Type B pancreatic cell (in vitro differentiated cells): ENCODE data around the gene IDH3A. TPM values are rescaled to one million over a fixed set of nuclear protein-coding genes. Genes with fewer than 3 reads are reported as not detected.

Experiments used
- DNase-seq: peaks from one replicate; pipeline ENCODE4 v3.0.0; 2021; ENCODE audit warnings: mixed read lengths; ENCODE audit not compliant: unreplicated experiment; ENCODE audit errors: extremely low spot score
- H3K27ac Mint-ChIP-seq: 2 replicates; pipeline ENCODE4 v1.8.0; 2021; ENCODE audit warnings: mild to moderate bottlenecking, mixed read lengths
- H3K27me3 Mint-ChIP-seq: 2 replicates; pipeline ENCODE4 v1.8.0; 2021; ENCODE audit warnings: mixed read lengths
- H3K36me3 Mint-ChIP-seq: 2 replicates; pipeline ENCODE4 v1.8.0; 2021; ENCODE audit warnings: mixed read lengths
- H3K4me1 Mint-ChIP-seq: one replicate; pipeline ENCODE4 v1.8.0; 2021; ENCODE audit warnings: mixed read lengths; ENCODE audit not compliant: unreplicated experiment
- H3K4me3 Mint-ChIP-seq: 2 replicates; pipeline ENCODE4 v1.8.0; 2021; ENCODE audit warnings: mild to moderate bottlenecking, mixed read lengths
- H3K9me3 Mint-ChIP-seq: 2 replicates; pipeline ENCODE4 v1.8.0; 2021; ENCODE audit warnings: mixed read lengths
- total RNA-seq: library from RNA; stranded (reverse); gene quantifications from 2 replicates; pipeline ENCODE4 v1.2.1, GENCODE V29; 2021; ENCODE audit warnings: low replicate concordance
- TF ChIP-seq, protein P1 (sequence below): fragments of 200-600 bp; sonication (generic); conservative IDR thresholded peaks from 2 replicates; pipeline ENCODE4 v1.5.0; 2021; ENCODE audit warnings: antibody characterized with exemption, mild to moderate bottlenecking

IDH3A gene
- total RNA-seq, 1 donor from 2014 or later: 66.5 TPM

DNA sequence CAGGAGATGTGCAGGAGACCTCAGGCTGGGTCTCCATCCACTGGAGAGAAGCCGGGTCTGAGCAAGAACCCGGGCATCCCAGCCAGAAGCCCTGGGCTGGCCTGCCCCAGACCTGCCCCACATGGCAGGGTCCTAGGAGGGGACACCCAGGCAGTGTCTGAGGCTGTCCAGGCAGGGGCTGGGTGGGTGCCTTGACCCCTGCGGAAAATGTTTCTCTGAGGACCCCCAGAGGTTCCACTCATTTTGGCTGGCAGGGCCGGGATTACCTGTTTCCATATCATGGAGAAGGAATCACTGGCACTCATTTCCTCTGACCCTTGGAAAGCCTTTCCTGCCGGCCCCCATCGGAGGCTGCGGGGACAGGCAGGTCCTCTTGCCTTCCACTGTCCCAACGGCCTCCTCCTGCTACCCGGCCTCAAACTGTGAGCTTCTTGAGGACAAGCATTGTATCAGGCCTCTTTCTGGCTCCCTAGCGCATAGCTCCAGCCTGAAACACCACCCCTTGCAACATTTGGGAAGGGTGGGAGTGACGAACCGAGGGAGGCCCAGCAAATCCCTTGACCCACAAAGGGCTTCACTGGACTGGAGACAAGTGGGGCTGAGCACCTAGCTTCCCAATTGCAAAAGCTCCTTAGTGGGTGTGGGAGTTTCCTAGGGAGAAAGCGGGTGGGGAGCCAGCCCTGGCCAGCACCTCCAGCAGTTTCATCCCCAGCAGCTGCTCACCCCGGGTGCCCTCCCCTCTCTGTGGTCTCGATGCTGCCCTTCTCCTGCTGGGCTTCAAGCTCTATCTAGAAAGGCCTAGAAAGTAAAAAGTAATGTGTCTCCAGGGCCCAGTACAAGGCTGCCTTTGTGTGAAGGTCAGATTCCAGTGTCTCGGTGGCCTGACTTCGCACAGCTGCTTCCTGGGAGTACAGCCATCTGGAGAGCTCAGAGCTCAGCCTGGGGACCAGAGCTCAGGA lies 55.5 kb downstream of the IDH3A start:
- Mint-ChIP-seq H3K4me1 (peaks cover 18% of the 10 kb centered on the region), H3K27me3 (peaks cover 7% of the 10 kb centered on the region), H3K27ac (no peak overlapping the region), H3K36me3 (no peaks in the 10 kb centered on the region), H3K9me3 (no peaks in the 10 kb centered on the region), H3K4me3 (no peak overlapping the region)
- peak; percentile 64 for DNase-seq
- TF ChIP-seq, protein P1, sequence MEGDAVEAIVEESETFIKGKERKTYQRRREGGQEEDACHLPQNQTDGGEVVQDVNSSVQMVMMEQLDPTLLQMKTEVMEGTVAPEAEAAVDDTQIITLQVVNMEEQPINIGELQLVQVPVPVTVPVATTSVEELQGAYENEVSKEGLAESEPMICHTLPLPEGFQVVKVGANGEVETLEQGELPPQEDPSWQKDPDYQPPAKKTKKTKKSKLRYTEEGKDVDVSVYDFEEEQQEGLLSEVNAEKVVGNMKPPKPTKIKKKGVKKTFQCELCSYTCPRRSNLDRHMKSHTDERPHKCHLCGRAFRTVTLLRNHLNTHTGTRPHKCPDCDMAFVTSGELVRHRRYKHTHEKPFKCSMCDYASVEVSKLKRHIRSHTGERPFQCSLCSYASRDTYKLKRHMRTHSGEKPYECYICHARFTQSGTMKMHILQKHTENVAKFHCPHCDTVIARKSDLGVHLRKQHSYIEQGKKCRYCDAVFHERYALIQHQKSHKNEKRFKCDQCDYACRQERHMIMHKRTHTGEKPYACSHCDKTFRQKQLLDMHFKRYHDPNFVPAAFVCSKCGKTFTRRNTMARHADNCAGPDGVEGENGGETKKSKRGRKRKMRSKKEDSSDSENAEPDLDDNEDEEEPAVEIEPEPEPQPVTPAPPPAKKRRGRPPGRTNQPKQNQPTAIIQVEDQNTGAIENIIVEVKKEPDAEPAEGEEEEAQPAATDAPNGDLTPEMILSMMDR: no peak

DNA sequence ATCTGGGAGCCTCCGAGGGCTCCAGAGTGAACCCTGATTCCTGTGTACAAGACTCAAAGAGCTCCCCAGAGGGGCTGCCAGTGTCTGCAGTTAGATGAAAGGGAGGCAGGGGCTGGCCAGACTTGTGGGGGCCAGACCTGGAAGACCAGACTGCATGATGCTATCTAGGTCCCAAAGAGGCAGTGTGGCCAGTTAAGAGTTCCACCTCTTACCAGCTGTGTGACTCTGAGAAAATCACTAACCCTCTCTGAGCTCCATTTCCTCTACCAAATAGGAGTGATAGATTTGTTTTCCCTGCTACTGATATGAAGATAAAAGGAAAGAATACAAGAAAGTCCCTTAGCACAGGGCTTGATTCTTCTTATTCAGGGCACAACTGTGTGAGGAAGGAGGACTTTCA lies 56.2 kb downstream of the IDH3A start:
- Mint-ChIP-seq H3K4me1 (peaks cover 25% of the 10 kb centered on the region), H3K36me3 (no peaks in the 10 kb centered on the region), H3K27ac (no peak overlapping the region), H3K9me3 (no peaks in the 10 kb centered on the region), H3K27me3 (peaks cover 4% of the 10 kb centered on the region), H3K4me3 (no peak overlapping the region)
- TF ChIP-seq, protein P1: no peak
- DNase-seq: no peak

DNA sequence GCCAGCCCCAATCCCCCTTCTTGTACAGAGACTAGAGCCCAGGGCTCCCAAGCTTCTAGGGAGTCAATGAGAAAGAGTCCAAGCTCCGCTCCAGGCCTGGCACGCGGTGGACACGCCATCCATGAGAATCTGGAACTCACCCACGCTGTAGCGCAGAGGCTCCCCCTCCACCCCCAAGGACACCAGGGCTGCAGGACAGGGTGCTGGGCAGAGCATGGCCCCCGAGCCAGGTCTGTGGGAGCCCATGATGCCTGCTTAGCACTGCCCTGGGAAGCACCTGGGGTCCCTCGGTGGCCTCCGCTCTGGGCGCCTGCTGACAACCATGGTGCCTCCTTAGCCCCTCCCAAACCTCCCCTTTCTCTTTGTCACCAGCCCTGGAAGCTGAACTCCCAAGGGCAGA lies 56.7 kb downstream of the IDH3A start:
- no peak overlapping the region for H3K4me3 Mint-ChIP-seq
- TF ChIP-seq, protein P1: no peak
- H3K4me1 Mint-ChIP-seq: peaks cover 27% of the 10 kb centered on the region
- no peaks in the 10 kb centered on the region for H3K9me3 Mint-ChIP-seq
- H3K27me3 Mint-ChIP-seq: no peaks in the 10 kb centered on the region
- peak; percentile 58 for DNase-seq
- H3K27ac Mint-ChIP-seq: no peak overlapping the region
- no peaks in the 10 kb centered on the region for H3K36me3 Mint-ChIP-seq

DNA sequence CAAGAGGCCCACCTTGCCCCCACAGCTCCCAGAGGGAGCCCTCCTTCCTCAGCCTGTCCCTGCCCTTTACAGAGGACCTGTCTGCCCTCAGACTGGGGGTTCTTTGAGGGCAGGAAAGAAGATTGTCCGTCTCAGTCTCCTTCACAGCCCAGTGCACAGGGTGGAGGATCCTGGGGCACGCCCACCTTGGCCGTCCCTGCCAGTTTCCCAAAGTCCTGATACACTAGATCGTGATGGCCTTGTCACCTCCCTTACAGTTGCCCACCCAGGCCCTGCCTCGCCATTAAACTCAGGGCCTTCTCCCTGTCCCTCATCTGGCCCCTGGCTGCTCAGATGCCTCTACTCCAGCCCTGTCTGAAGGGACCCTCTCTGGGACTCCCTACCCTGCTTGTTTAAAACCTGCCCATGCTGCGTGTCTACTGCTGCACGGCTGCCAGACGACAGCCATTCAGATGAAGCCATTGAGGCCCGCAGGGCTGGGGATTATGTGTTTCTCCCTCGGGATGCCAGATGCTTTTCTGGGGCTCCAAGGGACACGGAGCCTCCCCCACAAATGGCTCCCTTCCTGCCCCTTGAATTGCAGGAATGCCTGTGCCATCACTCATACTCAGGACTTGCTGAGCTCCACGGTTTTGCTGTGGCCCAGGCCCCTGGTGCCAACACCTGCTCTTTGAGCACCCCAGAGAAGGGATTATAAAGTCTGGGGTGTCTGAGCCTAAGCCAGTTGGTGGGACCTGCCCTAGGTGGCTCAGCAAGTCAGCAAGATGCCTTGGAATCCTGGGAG lies 57.4 kb downstream of the IDH3A start:
- Mint-ChIP-seq H3K36me3 (no peaks in the 10 kb centered on the region), H3K27me3 (no peaks in the 10 kb centered on the region), H3K4me1 (peaks cover 33% of the 10 kb centered on the region), H3K9me3 (no peaks in the 10 kb centered on the region), H3K27ac (peak overlapping the region; percentile 64), H3K4me3 (no peak overlapping the region)
- TF ChIP-seq, protein P1: no peak
- peak; percentile 60 for DNase-seq

DNA sequence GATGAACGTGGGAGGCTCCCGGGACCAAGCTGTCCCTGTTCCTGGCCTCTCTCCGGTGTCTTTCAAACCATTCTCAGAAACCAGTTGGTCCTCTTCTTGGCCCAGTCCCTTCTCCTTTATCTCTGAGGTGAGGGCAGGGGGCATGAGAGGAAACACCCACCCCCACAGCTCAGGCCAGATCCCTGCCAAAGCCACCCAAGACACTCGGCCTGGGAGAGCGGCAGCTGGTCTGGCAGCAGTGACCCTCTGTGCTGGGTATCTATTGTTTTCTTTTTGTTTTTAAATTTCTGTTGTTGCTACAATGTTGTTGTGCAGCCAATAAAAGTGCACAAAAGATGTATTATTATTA lies 57.9 kb downstream of the IDH3A start:
- no peaks in the 10 kb centered on the region for H3K9me3 Mint-ChIP-seq
- H3K36me3 Mint-ChIP-seq: no peaks in the 10 kb centered on the region
- H3K4me1 Mint-ChIP-seq: peaks cover 34% of the 10 kb centered on the region
- no peaks in the 10 kb centered on the region for H3K27me3 Mint-ChIP-seq
- TF ChIP-seq, protein P1: no peak
- H3K4me3 Mint-ChIP-seq: no peak overlapping the region
- peak overlapping the region; percentile 64 for H3K27ac Mint-ChIP-seq
- peak; percentile 58 for DNase-seq
